ENCODE results near the gene PRELID1. TPM values are rescaled to one million over a fixed set of nuclear protein-coding genes. Genes with fewer than 3 reads are reported as not detected.

Gene PRELID1
- total RNA-seq, 4 donors from 2014 or later, result 52.1 to 192 (median 142) TPM

DNA sequence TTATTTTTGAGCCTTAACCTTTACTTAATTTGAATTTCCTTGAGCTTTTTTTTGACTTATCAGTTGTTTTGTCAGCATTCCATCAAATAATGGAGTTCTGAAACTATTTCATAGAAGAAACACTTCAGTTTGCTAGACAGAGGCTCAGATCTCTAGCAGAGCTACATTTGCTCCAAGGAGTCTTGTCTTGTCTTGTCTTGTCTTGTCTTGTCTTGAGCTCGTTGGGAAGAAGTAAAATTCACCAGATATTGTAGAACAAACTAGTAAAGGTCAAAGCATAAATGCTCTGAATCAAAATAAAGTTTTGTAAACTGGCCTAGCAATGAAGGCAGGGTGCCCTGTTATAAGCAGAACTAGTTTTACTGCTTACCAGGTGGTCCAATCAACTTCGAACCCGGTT lies 33.6 kb upstream of the PRELID1 start:
- Histone ChIP-seq H3K36me3 (peaks cover 0 to 58% (median 16%) of the 10 kb centered on the region in 4 donors), H3K4me3 (no peak overlapping the region), H3K27me3 (no peaks in the 10 kb centered on the region), H3K27ac (no peak overlapping the region), H3K9me3 (no peaks in the 10 kb centered on the region), H3K4me1 (no peaks in the 10 kb centered on the region)
- intact Hi-C loops (cut with DNase I; ENCODE audit: low total_unique reads), result no loop called here
- 88 to 95% methylated on average over 3 of the region's 3 CpGs for WGBS, 2 donors (ENCODE audit: low coverage in 1 of 2)
- in situ Hi-C loops (cut with MboI; ENCODE audit: low pct_ligation_motif_present in 1 of 4, low pct_unique_long_range_greater_than_20kb in 1 of 4, low sequenced_read_pairs in 3 of 4), result no loop called here
- DNase-seq, result no peak
- TF ChIP-seq, protein P1, sequence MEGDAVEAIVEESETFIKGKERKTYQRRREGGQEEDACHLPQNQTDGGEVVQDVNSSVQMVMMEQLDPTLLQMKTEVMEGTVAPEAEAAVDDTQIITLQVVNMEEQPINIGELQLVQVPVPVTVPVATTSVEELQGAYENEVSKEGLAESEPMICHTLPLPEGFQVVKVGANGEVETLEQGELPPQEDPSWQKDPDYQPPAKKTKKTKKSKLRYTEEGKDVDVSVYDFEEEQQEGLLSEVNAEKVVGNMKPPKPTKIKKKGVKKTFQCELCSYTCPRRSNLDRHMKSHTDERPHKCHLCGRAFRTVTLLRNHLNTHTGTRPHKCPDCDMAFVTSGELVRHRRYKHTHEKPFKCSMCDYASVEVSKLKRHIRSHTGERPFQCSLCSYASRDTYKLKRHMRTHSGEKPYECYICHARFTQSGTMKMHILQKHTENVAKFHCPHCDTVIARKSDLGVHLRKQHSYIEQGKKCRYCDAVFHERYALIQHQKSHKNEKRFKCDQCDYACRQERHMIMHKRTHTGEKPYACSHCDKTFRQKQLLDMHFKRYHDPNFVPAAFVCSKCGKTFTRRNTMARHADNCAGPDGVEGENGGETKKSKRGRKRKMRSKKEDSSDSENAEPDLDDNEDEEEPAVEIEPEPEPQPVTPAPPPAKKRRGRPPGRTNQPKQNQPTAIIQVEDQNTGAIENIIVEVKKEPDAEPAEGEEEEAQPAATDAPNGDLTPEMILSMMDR (IDR thresholded peaks at IDR 0.05), result no peak
- TF ChIP-seq POLR2A (IDR thresholded peaks at IDR 0.05) (no peak), POLR2AphosphoS5 (IDR thresholded peaks at IDR 0.05) (no peak), EP300 (IDR thresholded peaks at IDR 0.05; ENCODE audit: low read depth) (no peak)

DNA sequence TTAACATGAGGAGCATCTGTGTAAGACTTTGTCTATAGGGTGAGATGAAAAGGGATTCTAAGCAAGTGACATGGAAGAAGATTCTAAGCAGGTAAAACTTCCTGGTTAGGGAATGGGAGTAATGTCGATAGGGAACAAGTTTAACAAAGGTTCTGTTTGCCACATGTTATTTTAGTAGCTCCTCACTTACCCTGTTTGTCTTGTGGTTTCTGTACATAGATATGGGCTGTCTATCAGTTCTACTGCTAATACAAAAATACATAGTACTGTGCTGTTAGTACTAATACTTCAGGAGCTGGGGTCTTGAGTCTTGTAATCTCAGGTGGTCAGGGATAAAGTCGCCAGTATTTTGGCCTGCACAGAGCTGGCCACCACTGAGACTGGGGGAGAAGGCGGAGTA lies 32.9 kb upstream of the PRELID1 start:
- Histone ChIP-seq H3K36me3 (peaks cover 0 to 60% (median 14%) of the 10 kb centered on the region in 4 donors), H3K27me3 (no peaks in the 10 kb centered on the region), H3K9me3 (no peaks in the 10 kb centered on the region), H3K27ac (no peak overlapping the region), H3K4me1 (no peaks in the 10 kb centered on the region), H3K4me3 (no peak overlapping the region)
- intact Hi-C loops (cut with DNase I; ENCODE audit: low total_unique reads) (no loop called here), in situ Hi-C loops (cut with MboI; ENCODE audit: low pct_ligation_motif_present in 1 of 4, low pct_unique_long_range_greater_than_20kb in 1 of 4, low sequenced_read_pairs in 3 of 4) (no loop called here)
- WGBS, 2 donors (ENCODE audit: low coverage in 1 of 2), result 93% methylated on average over 3 of the region's 3 CpGs
- TF ChIP-seq EP300 (IDR thresholded peaks at IDR 0.05; ENCODE audit: low read depth), result no peak
- no peak for TF ChIP-seq POLR2A (IDR thresholded peaks at IDR 0.05)
- TF ChIP-seq POLR2AphosphoS5 (IDR thresholded peaks at IDR 0.05), result no peak
- TF ChIP-seq, protein P1 (IDR thresholded peaks at IDR 0.05), result no peak
- no peak for DNase-seq

DNA sequence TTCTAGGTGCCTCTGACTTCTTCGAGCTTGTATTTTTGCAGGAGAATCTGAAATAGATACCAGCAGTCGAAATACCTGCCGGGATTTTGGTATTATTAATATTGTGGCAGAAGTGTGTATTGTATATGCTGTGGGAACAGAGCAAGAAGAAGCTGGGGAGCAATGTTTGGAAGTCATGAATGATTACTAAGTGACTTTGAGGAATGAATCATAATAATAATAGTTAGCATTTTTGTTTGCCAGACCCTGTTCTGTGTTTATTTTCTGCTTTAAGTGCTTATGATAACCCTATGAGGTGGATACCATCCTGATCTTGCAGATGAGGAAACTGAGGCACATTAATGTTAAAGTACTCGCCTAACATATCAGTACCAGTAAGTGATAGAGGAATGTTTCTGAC lies 32.5 kb upstream of the PRELID1 start:
- in situ Hi-C loops (cut with MboI; ENCODE audit: low pct_ligation_motif_present in 1 of 4, low pct_unique_long_range_greater_than_20kb in 1 of 4, low sequenced_read_pairs in 3 of 4), result no loop called here
- no peak overlapping the region for H3K27ac ChIP-seq
- WGBS, 2 donors (ENCODE audit: low coverage in 1 of 2), result 97 to 100% methylated on average over 1 to 4 of the region's 4 CpGs

DNA sequence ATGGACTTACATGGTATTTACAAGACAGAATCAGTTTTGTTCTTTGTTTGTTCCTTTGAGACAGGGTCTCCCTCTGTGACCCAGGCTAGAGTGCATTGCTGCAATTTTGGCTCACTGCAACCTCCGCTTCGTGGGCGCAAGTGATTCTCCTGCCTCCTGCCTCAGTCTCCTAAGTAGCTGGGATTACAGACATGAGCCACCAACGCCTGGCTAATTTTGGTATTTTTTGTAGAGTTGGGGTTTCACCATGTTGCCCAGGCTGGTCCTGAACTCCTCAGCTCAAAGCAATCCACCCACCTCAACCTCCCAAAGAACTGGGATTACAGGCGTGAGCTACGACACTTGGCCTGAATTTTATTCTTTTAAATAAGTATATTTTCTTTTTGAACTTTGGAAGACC lies 27.7 kb upstream of the PRELID1 start:
- Histone ChIP-seq H3K27ac (no peak overlapping the region), H3K9me3 (no peaks in the 10 kb centered on the region), H3K4me3 (no peak overlapping the region), H3K36me3 (peaks cover 0 to 44% (median 17%) of the 10 kb centered on the region in 4 donors), H3K4me1 (no peaks in the 10 kb centered on the region), H3K27me3 (no peaks in the 10 kb centered on the region)
- TF ChIP-seq EP300 (IDR thresholded peaks at IDR 0.05; ENCODE audit: low read depth) (no peak), POLR2A (IDR thresholded peaks at IDR 0.05) (no peak), POLR2AphosphoS5 (IDR thresholded peaks at IDR 0.05) (no peak)
- TF ChIP-seq, protein P1 (IDR thresholded peaks at IDR 0.05), result no peak
- DNase-seq, result no peak
- in situ Hi-C loops (cut with MboI; ENCODE audit: low pct_ligation_motif_present in 1 of 4, low pct_unique_long_range_greater_than_20kb in 1 of 4, low sequenced_read_pairs in 3 of 4) (loop anchor here in 2 of 4 donors (25.0 kb wide), 2 partner anchors 139 to 164 kb away; partner anchors contain the start of gene NSD1 (in 1 of the 2)), intact Hi-C loops (cut with DNase I; ENCODE audit: low total_unique reads) (no loop called here)
- 96 to 97% methylated on average over 5 to 6 of the region's 6 CpGs for WGBS, 2 donors (ENCODE audit: low coverage in 1 of 2)

More for the DNA sequence above, 32.5 kb upstream of the PRELID1 start:
- no peak overlapping the region for H3K4me3 ChIP-seq
- H3K27me3 ChIP-seq, result no peaks in the 10 kb centered on the region
- DNase-seq, result no peak
- no peaks in the 10 kb centered on the region for H3K4me1 ChIP-seq
- peaks cover 0 to 61% (median 15%) of the 10 kb centered on the region in 4 donors for H3K36me3 ChIP-seq
- intact Hi-C loops (cut with DNase I; ENCODE audit: low total_unique reads), result no loop called here
- no peak for TF ChIP-seq EP300 (IDR thresholded peaks at IDR 0.05; ENCODE audit: low read depth)
- no peak for TF ChIP-seq POLR2A (IDR thresholded peaks at IDR 0.05)
- TF ChIP-seq, protein P1 (IDR thresholded peaks at IDR 0.05), result no peak
- TF ChIP-seq POLR2AphosphoS5 (IDR thresholded peaks at IDR 0.05), result no peak
- H3K9me3 ChIP-seq, result no peaks in the 10 kb centered on the region

Data from transverse colon (tissue), 4 donors.